ENCODE results near the gene RBM33. TPM values are rescaled to one million over a fixed set of nuclear protein-coding genes. Genes with fewer than 3 reads are reported as not detected.

RBM33 gene
- total and polyA plus RNA-seq, 2 of the 13 experiments (the other 11 are each of a cell fraction or from before 2014, with no cell fraction given) = 12.4 to 28.9 TPM

DNA sequence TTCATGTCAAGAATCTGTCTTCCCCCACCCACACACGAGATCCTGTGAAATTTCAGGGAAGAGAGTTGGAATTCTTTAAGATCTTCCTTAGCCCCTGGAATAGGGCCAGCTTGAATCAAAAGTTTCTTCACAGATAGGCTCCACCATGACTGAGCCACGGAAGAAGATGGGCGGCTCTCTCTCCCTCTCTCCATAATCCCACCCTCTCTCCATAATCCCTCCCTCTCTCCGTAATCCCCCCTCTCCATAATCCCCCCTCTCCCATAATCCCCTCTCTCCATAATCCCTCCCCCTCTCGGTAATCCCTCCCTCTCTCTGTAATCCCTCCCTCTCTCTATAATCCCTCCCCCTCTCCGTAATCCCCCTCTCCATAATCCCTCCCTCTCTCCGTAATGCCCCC is 147.4 kb downstream of the RBM33 start:
- no peak overlapping the region for H3K9ac ChIP-seq (ENCODE audit: insufficient read depth, low read depth, low read length)
- ChIA-PET CTCF (ENCODE audit: low intra/inter-chr PET ratio, low total read pairs) (no interaction called here), POLR2A (no interaction called here)
- BruUV-seq (replicated peaks) = no TSS peak
- FAIRE-seq (no peak), DNase-seq (ENCODE audit: low spot score) (no peak), ATAC-seq (no peak)
- no peak overlapping the region for H3K27ac ChIP-seq (ENCODE audit: extremely low read length, insufficient read depth, low read length)
- H3K9me3 ChIP-seq (ENCODE audit: low read length) = no peaks in the 10 kb centered on the region
- H3K27me3 ChIP-seq (ENCODE audit: control insufficient read depth in 1 of 2, insufficient read depth in 2 of 2, low read length in 2 of 2) = peaks cover 7 to 17% of the 10 kb centered on the region in 2 experiments; a peak in 3 of 5 replicates
- no peaks in the 10 kb centered on the region for H3K36me3 ChIP-seq (replicated peaks in 1 of 2; ENCODE audit: control insufficient read depth in 1 of 2, insufficient read depth in 2 of 2, low read length in 2 of 2)
- 59% methylated on average over 6 of the region's 7 CpGs for WGBS (ENCODE audit: low lambda C conversion rate)
- H3K79me2 ChIP-seq (ENCODE audit: insufficient read depth, low read length) = no peaks in the 10 kb centered on the region
- no peak for TF ChIP-seq HES4 (CRISPR knock-in tag; IDR thresholded peaks at IDR 0.05; ENCODE audit: borderline replicate concordance)
- TF ChIP-seq ZNF549 (CRISPR knock-in tag; IDR thresholded peaks at IDR 0.05) = no peak
- peak; percentile 98 for TF ChIP-seq PCBP2 (optimal IDR thresholded peaks at IDR 0.05; ENCODE audit: low read depth, low read length, poor library complexity, severe bottlenecking)
- TF ChIP-seq IRF2 (CRISPR knock-in tag; IDR thresholded peaks at IDR 0.05) = no peak
- TF ChIP-seq, protein P1, sequence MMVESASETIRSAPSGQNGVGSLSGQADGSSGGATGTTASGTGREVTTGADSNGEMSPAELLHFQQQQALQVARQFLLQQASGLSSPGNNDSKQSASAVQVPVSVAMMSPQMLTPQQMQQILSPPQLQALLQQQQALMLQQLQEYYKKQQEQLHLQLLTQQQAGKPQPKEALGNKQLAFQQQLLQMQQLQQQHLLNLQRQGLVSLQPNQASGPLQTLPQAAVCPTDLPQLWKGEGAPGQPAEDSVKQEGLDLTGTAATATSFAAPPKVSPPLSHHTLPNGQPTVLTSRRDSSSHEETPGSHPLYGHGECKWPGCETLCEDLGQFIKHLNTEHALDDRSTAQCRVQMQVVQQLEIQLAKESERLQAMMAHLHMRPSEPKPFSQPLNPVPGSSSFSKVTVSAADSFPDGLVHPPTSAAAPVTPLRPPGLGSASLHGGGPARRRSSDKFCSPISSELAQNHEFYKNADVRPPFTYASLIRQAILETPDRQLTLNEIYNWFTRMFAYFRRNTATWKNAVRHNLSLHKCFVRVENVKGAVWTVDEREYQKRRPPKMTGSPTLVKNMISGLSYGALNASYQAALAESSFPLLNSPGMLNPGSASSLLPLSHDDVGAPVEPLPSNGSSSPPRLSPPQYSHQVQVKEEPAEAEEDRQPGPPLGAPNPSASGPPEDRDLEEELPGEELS (CRISPR knock-in tag; IDR thresholded peaks at IDR 0.05) = no peak
- no peak for TF ChIP-seq ZNF230 (CRISPR knock-in tag; IDR thresholded peaks at IDR 0.05)
- TF ChIP-seq EHMT2 (IDR thresholded peaks at IDR 0.05; ENCODE audit: borderline replicate concordance, low read depth, low read length) = no peak
- TF ChIP-seq, protein P2, sequence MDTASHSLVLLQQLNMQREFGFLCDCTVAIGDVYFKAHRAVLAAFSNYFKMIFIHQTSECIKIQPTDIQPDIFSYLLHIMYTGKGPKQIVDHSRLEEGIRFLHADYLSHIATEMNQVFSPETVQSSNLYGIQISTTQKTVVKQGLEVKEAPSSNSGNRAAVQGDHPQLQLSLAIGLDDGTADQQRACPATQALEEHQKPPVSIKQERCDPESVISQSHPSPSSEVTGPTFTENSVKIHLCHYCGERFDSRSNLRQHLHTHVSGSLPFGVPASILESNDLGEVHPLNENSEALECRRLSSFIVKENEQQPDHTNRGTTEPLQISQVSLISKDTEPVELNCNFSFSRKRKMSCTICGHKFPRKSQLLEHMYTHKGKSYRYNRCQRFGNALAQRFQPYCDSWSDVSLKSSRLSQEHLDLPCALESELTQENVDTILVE (CRISPR knock-in tag; IDR thresholded peaks at IDR 0.05) = no peak
- TF ChIP-seq RAD51 (IDR thresholded peaks at IDR 0.05; ENCODE audit: borderline replicate concordance) = no peak
- peak overlapping the region in 1 of 3 experiments; percentile 36; a peak in 1 of 6 replicates for H3K4me3 ChIP-seq (replicated peaks in 1 of 3; ENCODE audit: insufficient read depth in 1 of 3, low read depth in 2 of 3, low read length in 3 of 3)
- no peaks in the 10 kb centered on the region for H4K20me1 ChIP-seq (ENCODE audit: insufficient read depth, low read length)
- peak overlapping the region; percentile 58; the same call in 1 of the 2 replicates for H3K4me2 ChIP-seq (ENCODE audit: low read depth, low read length)
- no peak overlapping the region for H2AFZ ChIP-seq (ENCODE audit: low read length)
- in situ Hi-C loops (cut with HindIII; ENCODE audit: extremely low pct_ligation_motif_present, low pct_unique_long_range_greater_than_20kb) (no loop called here), intact Hi-C loops (cut with micrococcal nuclease; ENCODE audit: unreplicated experiment) (no loop called here)
- H3K4me1 ChIP-seq (ENCODE audit: insufficient read depth, low read length) = peaks cover 42% of the 10 kb centered on the region
